HG02973 (cell line): ENCODE results near the gene VTI1A.
"Not testable (repeated sequence)": the region's sequence is repeated elsewhere in the genome, so short reads cannot be mapped to it uniquely, and the experiment has no call there.

Experiments used
- ATAC-seq: cut with Tn5 transposase; IDR thresholded peaks from one replicate; pipeline ENCODE4 v1.9.1; 2021; ENCODE audit warnings: moderate library complexity; ENCODE audit not compliant: unreplicated experiment

The VTI1A gene

GRCh38 chr10:112712536-112712935 lies 265.5 kb downstream of the VTI1A start:
- no peak for ATAC-seq

- ATAC-seq, result no peak
Observed at GRCh38 chr10:112713411-112713810, 266.4 kb downstream of the VTI1A start.

GRCh38 chr10:112715581-112715980 lies 268.6 kb downstream of the VTI1A start:
- no peak for ATAC-seq

GRCh38 chr10:112716076-112716475 lies 269.1 kb downstream of the VTI1A start:
- no peak for ATAC-seq

- no peak for ATAC-seq
Observed at GRCh38 chr10:112716924-112717413, 270.0 kb downstream of the VTI1A start.

- no peak for ATAC-seq
Observed at GRCh38 chr10:112720178-112720577, 273.2 kb downstream of the VTI1A start.

GRCh38 chr10:112721080-112721698 lies 274.2 kb downstream of the VTI1A start:
- ATAC-seq, result no peak

- no peak for ATAC-seq
Observed at GRCh38 chr10:112722758-112723157, 275.7 kb downstream of the VTI1A start.

- ATAC-seq, result no peak
Observed at GRCh38 chr10:112723876-112724275, 276.9 kb downstream of the VTI1A start.

- no peak for ATAC-seq
Observed at GRCh38 chr10:112724404-112724991, 277.5 kb downstream of the VTI1A start.

- ATAC-seq, result no peak
Observed at GRCh38 chr10:112728118-112728883, 281.3 kb downstream of the VTI1A start.

GRCh38 chr10:112728997-112729396 lies 282.0 kb downstream of the VTI1A start:
- ATAC-seq, result no peak

- ATAC-seq, result not testable (repeated sequence)
Observed at GRCh38 chr10:112731450-112731849, 284.4 kb downstream of the VTI1A start.

GRCh38 chr10:112732277-112732921 lies 285.4 kb downstream of the VTI1A start:
- no peak for ATAC-seq

GRCh38 chr10:112735041-112735695 lies 288.2 kb downstream of the VTI1A start:
- no peak for ATAC-seq

- ATAC-seq, result no peak
Observed at GRCh38 chr10:112738606-112739591, 291.9 kb downstream of the VTI1A start.

- no peak for ATAC-seq
Observed at GRCh38 chr10:112739592-112740353, 292.8 kb downstream of the VTI1A start.

GRCh38 chr10:112741830-112742402 lies 294.9 kb downstream of the VTI1A start:
- ATAC-seq, result no peak
